Kidney tubule cell (primary cell): ENCODE measurements around the gene CDKN2B-AS1.

Experiments used
- DNase-seq: peaks from one replicate; pipeline ENCODE4 v3.0.0-alpha.2; 2018; ENCODE audit warnings: low spot score

The CDKN2B-AS1 gene

GRCh38 chr9:21982861-21983560 lies 11.6 kb upstream of the CDKN2B-AS1 start:
- DNase-seq = no peak

DNA sequence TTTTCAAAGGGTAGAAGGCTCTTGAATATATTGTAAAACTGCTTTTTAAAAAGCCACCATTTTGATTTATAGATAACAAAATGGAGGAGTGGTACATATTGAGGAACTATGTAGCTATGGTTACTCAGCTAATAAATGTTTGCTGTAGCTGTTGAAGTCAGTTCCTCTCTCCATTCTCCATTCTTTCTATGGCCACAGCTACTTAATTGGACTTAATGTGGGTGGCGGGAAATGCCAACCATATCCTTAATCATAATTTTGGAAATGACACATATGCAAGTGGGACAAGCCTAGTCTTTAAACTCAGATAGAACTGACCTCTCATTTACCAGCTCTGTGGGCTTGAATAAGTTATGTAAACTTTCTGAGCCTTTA lies 11.0 kb upstream of the CDKN2B-AS1 start:
- DNase-seq = no peak

DNA sequence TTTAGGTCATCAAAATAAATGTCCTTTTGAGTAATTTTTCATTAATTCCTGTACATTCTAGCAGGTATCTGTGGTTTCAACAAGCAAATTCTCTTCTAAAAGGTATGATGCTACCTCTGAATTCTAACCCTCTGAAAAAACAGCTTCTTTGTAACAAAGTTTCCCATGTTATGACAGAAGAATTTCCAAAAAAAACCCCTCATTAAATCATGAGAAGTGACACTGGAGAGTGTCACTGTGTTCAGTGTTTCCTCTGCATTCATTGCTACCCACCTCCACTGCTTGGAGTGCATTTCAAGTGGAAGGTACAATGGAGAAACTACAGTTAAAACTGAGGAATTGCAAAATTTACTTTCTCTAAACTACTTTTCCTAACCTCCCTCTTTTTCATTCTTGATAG lies 10.5 kb upstream of the CDKN2B-AS1 start:
- DNase-seq = no peak

DNA sequence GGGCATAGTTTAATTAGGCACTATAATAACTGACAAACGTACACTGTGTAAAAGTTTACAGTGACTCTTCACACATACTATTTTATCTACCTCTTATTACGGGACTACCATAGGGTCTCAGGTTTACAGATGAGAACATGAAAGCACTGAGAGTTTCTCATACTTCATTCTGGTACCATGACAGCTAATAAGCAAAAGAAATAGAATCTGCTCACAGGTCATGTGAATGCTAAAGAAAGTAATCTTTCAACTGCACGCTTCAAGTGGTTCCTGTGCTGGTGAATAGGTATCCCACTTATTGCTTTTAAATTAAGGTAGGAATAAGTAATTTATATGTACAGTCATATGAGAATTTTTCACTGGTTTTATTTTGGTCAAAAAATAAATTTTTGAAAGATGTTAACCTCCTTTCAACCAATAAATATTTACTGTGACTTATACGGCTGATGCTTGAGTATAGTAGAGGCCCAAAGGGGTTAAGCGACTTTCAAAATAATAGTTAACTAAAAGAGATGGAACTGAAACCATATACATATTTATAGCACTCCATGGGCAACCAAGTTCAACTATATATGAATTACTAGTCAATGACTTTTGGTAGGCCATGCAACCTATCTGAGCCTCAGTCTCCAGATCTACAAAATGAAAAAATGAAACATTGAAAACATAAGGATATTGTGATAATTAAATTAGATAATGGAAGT lies 8.5 kb upstream of the CDKN2B-AS1 start:
- no peak for DNase-seq

- DNase-seq = no peak
These were observed 6.3 kb upstream of the CDKN2B-AS1 start for GRCh38 chr9:21988056-21988990.

- DNase-seq = no peak
These were observed 5.0 kb upstream of the CDKN2B-AS1 start for GRCh38 chr9:21989440-21990189.

GRCh38 chr9:21991072-21991959 lies 3.3 kb upstream of the CDKN2B-AS1 start:
- no peak for DNase-seq

DNA sequence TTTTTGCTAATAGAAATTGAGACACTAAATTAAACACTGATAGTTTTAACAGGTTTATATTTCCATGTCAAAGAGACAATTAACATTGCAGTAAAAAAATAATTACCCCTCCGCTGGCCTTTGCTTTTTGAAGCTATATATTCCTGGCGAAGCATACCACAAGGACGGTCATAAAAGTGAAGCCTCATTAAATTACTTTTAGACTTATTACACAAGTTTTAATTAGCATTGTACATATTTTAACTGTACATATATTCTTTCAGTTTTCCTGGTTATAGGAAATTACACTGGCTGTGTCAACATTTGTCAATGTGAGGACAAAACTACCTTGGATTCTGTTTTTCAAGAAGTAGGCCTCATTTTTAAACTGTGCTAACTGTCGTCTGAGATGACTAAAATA lies 1.6 kb upstream of the CDKN2B-AS1 start:
- DNase-seq = no peak

DNA sequence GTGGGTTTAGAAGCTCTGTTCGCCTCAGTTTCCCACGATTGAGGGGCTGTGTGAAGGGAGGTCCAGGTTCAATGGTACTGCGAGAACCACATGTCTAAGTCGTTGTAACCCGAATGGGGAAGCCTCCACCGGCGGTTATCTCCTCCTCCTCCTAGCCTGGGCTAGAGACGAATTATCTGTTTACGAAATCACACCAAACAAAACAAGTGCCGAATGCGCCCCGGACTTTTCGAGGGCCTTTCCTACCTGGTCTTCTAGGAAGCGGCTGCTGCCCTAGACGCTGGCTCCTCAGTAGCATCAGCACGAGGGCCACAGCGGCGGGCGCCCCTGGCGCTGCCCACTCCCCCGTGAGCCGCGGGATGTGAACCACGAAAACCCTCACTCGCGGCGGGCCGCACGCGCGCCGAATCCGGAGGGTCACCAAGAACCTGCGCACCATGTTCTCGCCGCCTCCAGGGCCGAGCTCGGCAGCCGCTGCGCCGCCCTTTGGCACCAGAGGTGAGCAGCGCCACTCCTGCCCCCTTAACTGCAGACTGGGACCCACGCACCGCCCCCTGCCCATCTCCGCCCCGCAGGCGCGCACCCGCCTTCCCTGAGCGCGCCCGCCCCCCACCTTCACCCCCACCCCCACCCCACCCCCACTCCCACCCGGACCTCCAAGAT lies 567 bp upstream of the CDKN2B-AS1 start, which contains the start of gene CDKN2A:
Gene CDKN2A (minus strand): TSS at position 500 of the 663 bp plus-strand sequence.
- peak; percentile 57 for DNase-seq

- DNase-seq = peak; percentile 82
These were observed 545 bp downstream of the CDKN2B-AS1 start for GRCh38 chr9:21995006-21995665.

- DNase-seq = no peak
These were observed 1.2 kb downstream of the CDKN2B-AS1 start for GRCh38 chr9:21995666-21996398.

DNA sequence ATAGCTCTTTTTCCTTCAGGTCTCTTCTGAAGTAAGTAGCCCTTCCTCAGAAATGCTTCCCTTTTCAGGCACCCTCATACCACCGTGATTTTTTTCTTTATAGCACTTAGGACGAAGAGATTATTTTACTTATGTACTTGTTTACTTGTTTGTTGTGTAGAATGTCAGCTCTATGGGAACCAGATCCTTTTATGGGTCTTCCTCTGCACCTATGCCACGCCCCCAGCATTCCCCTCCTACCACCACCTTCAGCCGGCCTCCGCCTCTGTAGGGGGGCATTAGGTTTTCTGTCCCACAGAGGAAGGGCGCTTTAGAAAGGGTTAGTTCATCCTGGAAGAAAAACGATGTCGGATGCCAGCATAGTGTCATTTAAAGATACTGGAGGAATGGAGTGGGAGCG lies 1.8 kb downstream of the CDKN2B-AS1 start:
- DNase-seq = no peak

- DNase-seq = no peak
These were observed 2.3 kb downstream of the CDKN2B-AS1 start for GRCh38 chr9:21996858-21997257.

- no peak for DNase-seq
These were observed 2.9 kb downstream of the CDKN2B-AS1 start for GRCh38 chr9:21997480-21997879.

DNA sequence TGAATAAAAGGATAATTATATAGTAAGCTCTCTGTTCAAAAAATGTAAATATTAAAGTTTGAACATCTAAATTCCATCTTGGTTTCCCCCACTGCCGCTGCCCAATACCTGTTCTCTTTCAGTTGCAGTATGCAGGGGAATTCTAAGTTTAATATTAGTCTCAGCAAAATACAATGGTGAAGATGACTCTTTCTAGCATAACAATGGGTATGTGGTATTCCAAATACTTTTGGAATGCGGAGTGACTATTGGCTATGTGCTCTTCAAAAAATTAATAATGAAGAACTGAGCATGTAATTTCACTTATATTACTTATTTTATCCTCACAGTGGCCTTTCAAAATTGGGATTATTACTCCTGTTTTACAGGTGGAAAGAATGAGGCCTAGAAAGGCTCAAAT lies 3.4 kb downstream of the CDKN2B-AS1 start:
- DNase-seq = no peak

GRCh38 chr9:22002038-22002437 lies 7.4 kb downstream of the CDKN2B-AS1 start:
- DNase-seq = no peak

DNA sequence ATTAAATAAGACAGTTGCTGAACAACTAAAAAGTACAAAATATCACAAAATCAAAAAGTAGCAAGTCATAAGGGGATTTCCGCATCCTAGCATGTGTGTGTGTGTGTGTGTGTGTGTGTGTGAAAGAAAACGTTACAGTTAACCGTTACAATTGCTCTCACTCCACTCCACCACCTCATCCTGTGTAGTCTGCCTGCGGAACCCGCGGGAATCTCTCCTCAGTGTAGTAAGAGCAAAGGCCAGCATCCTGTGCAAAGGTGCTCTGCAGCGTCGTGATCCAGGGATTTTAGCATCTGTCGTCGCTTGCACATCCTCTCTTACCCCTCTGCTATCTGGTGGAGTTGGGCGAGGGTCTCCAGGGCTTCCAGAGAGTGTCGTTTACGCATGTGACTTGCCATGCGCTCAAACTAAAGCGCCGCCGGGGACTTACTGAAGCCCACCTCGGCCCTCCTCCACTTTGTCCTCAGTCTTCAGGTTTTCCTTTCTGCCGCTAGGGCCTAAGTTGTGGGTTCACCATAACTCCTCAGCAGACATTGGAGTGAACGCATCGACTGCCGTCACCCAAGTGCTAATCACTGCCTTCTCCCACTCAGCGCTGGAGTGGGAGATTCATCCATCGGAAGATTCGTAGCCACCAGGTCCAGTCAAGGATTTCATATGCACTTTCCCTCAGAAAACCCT lies 10.6 kb downstream of the CDKN2B-AS1 start:
- DNase-seq = peak; percentile 33
